ENCODE data around the gene LEFTY1.

DNA sequence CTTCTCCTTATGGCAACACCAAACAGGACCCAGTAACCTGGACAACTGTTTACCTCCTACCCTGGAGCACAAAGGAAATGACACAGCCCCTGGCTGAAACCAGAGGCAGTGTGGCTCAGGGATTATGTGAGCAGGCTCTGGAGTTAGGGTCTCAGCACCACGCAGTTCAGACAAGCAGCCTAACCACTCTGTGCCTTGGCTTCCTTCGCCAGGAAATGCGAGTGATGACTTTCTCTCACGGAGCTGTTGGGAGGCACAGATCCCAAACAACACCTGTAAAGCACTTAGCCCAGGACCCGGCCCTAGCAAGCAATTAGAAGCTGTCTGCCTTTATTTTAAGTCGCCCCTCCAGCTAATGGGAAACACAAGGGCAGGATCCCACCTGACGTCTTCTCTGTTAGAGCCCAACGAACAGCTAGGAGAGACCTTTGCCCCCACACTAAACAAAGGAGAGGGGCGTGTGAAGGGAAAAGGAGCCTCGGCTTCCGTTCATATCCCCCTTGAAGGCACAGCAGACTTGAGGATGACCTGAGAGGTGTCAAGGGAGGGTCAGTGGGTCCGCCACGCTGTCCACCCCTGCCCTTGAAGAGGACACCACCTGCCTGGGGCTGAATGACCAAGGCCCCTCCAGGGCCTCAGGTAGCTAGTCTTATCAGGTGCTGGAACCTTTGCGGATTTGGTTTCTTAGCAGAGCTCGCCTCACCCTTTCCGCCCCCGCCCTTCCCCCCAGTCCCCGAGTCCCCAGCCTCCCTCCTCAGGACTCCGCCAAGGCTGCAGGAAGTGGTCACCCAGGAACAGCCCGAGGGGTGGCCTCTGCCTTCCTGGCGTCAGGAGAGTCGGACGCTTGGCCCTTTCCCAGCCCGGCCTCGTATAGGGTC, 7.6 kb downstream of the LEFTY1 start:
- TF ChIP-seq, protein P1, sequence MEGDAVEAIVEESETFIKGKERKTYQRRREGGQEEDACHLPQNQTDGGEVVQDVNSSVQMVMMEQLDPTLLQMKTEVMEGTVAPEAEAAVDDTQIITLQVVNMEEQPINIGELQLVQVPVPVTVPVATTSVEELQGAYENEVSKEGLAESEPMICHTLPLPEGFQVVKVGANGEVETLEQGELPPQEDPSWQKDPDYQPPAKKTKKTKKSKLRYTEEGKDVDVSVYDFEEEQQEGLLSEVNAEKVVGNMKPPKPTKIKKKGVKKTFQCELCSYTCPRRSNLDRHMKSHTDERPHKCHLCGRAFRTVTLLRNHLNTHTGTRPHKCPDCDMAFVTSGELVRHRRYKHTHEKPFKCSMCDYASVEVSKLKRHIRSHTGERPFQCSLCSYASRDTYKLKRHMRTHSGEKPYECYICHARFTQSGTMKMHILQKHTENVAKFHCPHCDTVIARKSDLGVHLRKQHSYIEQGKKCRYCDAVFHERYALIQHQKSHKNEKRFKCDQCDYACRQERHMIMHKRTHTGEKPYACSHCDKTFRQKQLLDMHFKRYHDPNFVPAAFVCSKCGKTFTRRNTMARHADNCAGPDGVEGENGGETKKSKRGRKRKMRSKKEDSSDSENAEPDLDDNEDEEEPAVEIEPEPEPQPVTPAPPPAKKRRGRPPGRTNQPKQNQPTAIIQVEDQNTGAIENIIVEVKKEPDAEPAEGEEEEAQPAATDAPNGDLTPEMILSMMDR (conservative IDR thresholded peaks at IDR 0.05 in 1 of 2, IDR thresholded peaks at IDR 0.05 in 1 of 2; ENCODE audit: low read depth in 1 of 2, low read length in 2 of 2) = no peak
- TF ChIP-seq EZH2 (IDR thresholded peaks at IDR 0.05; ENCODE audit: low read length, missing control alignments) = no peak
